Erythroblast (primary cell): Measurements from ENCODE around the gene SMIM29.

Experiments used
- GATA1 ChIP-seq: IDR thresholded peaks from 2 replicates; pipeline ENCODE4 v1.6.1; 2011; ENCODE audit warnings: low read depth, mild to moderate bottlenecking, control low read depth, low read length, moderate library complexity
- POLR2A ChIP-seq: IDR thresholded peaks from 2 replicates; pipeline ENCODE4 v1.6.1; 2011; ENCODE audit warnings: mild to moderate bottlenecking, low read length

DNA sequence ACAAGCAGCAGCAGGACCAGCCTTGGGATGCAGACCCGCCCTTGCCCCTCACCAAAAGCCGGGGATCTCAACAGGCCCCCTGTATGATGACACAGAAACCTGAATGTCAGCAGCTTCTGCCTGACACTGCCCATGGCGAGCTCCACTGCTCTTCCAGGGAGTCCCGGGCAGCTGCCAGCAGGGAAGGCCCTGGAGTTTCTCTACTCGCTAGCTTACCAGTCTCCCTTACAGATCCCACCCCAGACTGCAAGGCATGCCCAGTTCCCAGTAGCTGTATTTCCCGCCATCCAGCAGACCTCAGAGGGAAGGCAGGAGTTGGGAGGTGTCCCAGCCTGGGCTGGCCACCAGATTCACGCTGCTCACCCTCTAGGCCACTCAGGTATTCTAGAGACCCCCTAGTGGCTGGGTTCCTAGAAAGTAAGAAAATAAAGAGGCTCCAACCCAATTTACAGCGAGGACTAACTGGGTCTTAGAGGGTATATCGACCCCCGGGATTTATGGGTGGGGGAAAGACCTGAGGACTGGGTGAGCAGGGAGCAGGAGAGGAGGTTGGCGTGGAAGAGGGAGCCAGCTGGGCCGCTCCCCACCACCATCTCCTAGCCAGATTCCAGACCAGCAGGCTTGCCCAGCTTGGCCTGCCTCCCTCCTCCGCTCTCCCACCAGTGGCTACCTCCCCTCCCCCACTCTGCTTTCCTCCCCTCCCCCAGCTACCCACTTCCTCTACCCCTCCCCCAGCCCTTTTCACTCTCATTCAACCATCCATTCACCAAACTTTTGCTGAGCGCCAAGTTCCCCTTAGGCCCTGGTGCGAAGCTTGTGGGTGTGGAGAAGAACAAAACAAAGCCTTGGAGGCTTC, 21.8 kb downstream of the SMIM29 start:
- TF ChIP-seq POLR2A (no peak), GATA1 (no peak)
